ENCODE results near the gene FRMD4A.

DNA sequence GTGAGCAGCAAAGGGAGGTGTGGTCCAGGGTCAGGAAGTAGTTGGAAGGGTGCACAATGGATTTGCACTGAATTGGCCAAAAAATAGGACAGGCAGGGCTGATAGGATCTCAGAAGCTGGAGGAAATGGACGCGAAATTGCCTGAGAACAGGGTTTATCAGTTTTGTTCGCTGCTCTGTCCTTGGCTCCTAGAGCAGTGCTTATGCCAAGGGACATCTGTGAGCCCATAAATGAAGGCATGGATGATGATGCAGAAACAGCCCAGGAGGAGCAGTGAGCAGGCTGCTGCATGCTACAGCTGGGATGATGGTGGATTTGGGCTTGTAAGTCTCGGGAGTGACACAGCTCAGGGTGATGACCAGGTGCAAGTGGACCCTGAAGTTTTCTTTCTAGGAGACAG lies 539.2 kb downstream of the FRMD4A start:
- TF ChIP-seq, protein P1, sequence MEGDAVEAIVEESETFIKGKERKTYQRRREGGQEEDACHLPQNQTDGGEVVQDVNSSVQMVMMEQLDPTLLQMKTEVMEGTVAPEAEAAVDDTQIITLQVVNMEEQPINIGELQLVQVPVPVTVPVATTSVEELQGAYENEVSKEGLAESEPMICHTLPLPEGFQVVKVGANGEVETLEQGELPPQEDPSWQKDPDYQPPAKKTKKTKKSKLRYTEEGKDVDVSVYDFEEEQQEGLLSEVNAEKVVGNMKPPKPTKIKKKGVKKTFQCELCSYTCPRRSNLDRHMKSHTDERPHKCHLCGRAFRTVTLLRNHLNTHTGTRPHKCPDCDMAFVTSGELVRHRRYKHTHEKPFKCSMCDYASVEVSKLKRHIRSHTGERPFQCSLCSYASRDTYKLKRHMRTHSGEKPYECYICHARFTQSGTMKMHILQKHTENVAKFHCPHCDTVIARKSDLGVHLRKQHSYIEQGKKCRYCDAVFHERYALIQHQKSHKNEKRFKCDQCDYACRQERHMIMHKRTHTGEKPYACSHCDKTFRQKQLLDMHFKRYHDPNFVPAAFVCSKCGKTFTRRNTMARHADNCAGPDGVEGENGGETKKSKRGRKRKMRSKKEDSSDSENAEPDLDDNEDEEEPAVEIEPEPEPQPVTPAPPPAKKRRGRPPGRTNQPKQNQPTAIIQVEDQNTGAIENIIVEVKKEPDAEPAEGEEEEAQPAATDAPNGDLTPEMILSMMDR (IDR thresholded peaks at IDR 0.05; ENCODE audit: low read depth, low read length, poor library complexity, severe bottlenecking): no peak
- TF ChIP-seq EZH2phosphoT487 (IDR thresholded peaks at IDR 0.05; ENCODE audit: borderline replicate concordance, low read length): no peak
